Activated T-helper 2 cell treated with anti-CD3 and anti-CD28 coated beads, Interferon-gamma antibody, Interleukin-2, Interleukin-4, amounts not matched to agents 10 μg/mL and 5 μg/mL and 100 μg/mL, durations not matched to agents 14 hours and 24 hours and 36 hours (primary cell): Measurements from ENCODE around the gene HIVEP3. TPM values are rescaled to one million over a fixed set of nuclear protein-coding genes. Genes with fewer than 3 reads are reported as not detected.

ENCODE experiments used
- DNase-seq: peaks from one replicate; pipeline ENCODE4 v3.0.0; 2021; ENCODE audit warnings: low spot score
- H3K27ac Mint-ChIP-seq: one replicate; pipeline ENCODE4 v1.8.0; 2021; ENCODE audit warnings: mixed read lengths
- H3K27me3 Mint-ChIP-seq: one replicate; pipeline ENCODE4 v1.8.0; 2021; ENCODE audit warnings: low read depth, mixed read lengths
- H3K36me3 Mint-ChIP-seq: one replicate; pipeline ENCODE4 v1.8.0; 2021; ENCODE audit warnings: low read depth, mixed read lengths
- H3K4me1 Mint-ChIP-seq: one replicate; pipeline ENCODE4 v1.8.0; 2021; ENCODE audit warnings: low read depth, mixed read lengths
- H3K4me3 Mint-ChIP-seq: one replicate; pipeline ENCODE4 v1.8.0; 2021; ENCODE audit warnings: low read depth, mild to moderate bottlenecking, moderate library complexity, mixed read lengths
- H3K9me3 Mint-ChIP-seq: one replicate; pipeline ENCODE4 v1.8.0; 2021; ENCODE audit warnings: mixed read lengths
- intact Hi-C: fragments of 100-400 bp; cut with micrococcal nuclease; formaldehyde crosslinking; loops from one replicate; pipeline ENCODE4 v1.15.1; 2023
- total RNA-seq: library from RNA; stranded (reverse); gene quantifications from 2 replicates; pipeline ENCODE4 v1.2.3, GENCODE V29; 2022

The HIVEP3 gene
- total RNA-seq, 1 donor from 2014 or later: 33.7 TPM

- Mint-ChIP-seq H3K27me3 (peaks cover 2% of the 10 kb centered on the region), H3K4me1 (no peaks in the 10 kb centered on the region), H3K9me3 (no peaks in the 10 kb centered on the region), H3K36me3 (no peaks in the 10 kb centered on the region), H3K27ac (no peak overlapping the region), H3K4me3 (no peak overlapping the region)
- DNase-seq: no peak
- intact Hi-C loops: no loop called here
Observed at GRCh38 chr1:41466146-41466545, 452.6 kb downstream of the HIVEP3 start.

GRCh38 chr1:41465741-41466140 lies 453.0 kb downstream of the HIVEP3 start:
- no peak for DNase-seq
- intact Hi-C loops: no loop called here
- Mint-ChIP-seq H3K27me3 (peaks cover 2% of the 10 kb centered on the region), H3K9me3 (no peaks in the 10 kb centered on the region), H3K4me1 (no peaks in the 10 kb centered on the region), H3K4me3 (no peak overlapping the region), H3K36me3 (no peaks in the 10 kb centered on the region), H3K27ac (no peak overlapping the region)

- Mint-ChIP-seq H3K4me3 (no peak overlapping the region), H3K27me3 (peaks cover 2% of the 10 kb centered on the region), H3K9me3 (no peaks in the 10 kb centered on the region), H3K27ac (no peak overlapping the region), H3K4me1 (no peaks in the 10 kb centered on the region), H3K36me3 (no peaks in the 10 kb centered on the region)
- no peak for DNase-seq
- intact Hi-C loops: no loop called here
Observed at GRCh38 chr1:41464885-41465284, 453.8 kb downstream of the HIVEP3 start.

DNA sequence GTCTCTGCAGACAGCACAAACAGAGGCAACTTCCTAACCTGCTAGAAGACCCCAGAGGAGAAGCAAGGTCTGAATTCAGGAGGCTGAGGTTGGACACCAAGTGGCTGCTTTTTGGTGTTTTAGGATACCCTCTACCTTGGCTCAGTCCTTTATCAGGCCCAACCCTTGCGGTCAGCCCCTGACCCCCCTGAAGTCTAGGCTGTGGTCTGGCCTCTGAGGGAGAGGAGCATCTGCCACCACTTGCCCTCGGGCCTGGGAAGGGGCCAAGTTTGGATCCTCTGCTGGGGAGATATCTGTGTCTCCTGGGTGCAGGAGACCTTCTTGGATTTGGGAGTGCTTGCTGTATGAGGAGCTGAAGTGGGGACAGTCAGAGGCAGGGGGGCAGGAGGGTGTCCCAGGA lies 455.2 kb downstream of the HIVEP3 start:
- DNase-seq: no peak
- Mint-ChIP-seq H3K27me3 (peaks cover 2% of the 10 kb centered on the region), H3K36me3 (no peaks in the 10 kb centered on the region), H3K27ac (no peak overlapping the region), H3K4me1 (no peaks in the 10 kb centered on the region), H3K9me3 (no peaks in the 10 kb centered on the region), H3K4me3 (no peak overlapping the region)
- intact Hi-C loops: no loop called here

- no peaks in the 10 kb centered on the region for H3K36me3 Mint-ChIP-seq
- H3K27ac Mint-ChIP-seq: no peak overlapping the region
- peaks cover 2% of the 10 kb centered on the region for H3K27me3 Mint-ChIP-seq
- no peak for DNase-seq
- no peaks in the 10 kb centered on the region for H3K9me3 Mint-ChIP-seq
- H3K4me1 Mint-ChIP-seq: no peaks in the 10 kb centered on the region
- intact Hi-C loops: no loop called here
- no peak overlapping the region for H3K4me3 Mint-ChIP-seq
Observed at GRCh38 chr1:41462680-41463004, 456.1 kb downstream of the HIVEP3 start.

DNA sequence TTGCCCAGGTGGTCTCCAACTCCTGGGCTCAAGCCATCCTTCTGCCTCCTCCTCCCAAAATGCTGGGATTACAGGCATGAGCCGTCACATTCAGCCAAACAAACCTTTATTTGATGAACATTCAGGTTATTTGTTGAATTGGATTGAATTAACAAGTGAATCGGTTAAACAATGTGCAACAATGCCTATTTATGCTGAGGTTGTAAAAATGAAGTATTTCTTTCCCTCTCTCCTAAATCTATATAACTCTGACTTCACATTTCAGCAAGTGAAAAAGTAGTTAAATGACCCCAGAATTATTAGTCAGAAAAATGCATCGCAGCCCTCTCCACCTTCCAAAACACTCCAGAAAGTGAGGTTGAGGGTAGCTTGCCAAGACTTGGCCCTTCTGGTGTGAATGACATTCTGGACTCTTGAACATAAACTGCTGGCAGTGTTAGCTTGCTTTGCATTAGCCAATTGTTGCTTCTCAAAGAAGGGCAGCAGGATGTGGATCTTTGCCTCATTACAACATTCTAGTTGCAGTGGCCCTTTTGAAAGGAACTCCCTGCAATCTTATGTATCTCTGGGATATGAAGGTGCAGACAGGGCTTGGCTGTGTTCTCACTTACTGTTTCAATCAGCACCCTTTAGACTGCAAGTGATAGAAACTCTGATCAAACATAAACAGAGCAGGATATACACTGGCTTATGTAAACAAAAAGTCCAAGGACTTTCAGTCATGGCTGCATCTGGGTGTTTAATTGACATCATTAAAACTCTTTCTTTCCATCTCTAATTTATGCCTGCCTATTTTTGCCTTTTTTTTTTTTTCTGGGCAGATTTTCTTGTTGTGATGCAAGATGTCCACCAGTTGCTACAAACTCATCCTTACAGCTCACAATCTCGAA lies 456.7 kb downstream of the HIVEP3 start:
- Mint-ChIP-seq H3K27ac (no peak overlapping the region), H3K36me3 (no peaks in the 10 kb centered on the region), H3K4me1 (no peaks in the 10 kb centered on the region), H3K4me3 (no peak overlapping the region), H3K27me3 (peaks cover 2% of the 10 kb centered on the region), H3K9me3 (no peaks in the 10 kb centered on the region)
- intact Hi-C loops: no loop called here
- DNase-seq: no peak

- no peaks in the 10 kb centered on the region for H3K36me3 Mint-ChIP-seq
- H3K9me3 Mint-ChIP-seq: no peaks in the 10 kb centered on the region
Observed at GRCh38 chr1:41456847-41457540, 461.7 kb downstream of the HIVEP3 start.

More at GRCh38 chr1:41456847-41457540, 461.7 kb downstream of the HIVEP3 start:
- peaks cover 2% of the 10 kb centered on the region for H3K27me3 Mint-ChIP-seq
- H3K27ac Mint-ChIP-seq: no peak overlapping the region
- no peak for DNase-seq
- intact Hi-C loops: no loop called here
- no peak overlapping the region for H3K4me3 Mint-ChIP-seq
- H3K4me1 Mint-ChIP-seq: no peaks in the 10 kb centered on the region

Other genes with a start within 250 kb of the HIVEP3 start
- not detected in 2 replicates for gene GUCA2B, start 234.5 kb upstream of the HIVEP3 start, total RNA-seq
- gene GUCA2A, start 245.8 kb upstream of the HIVEP3 start, total RNA-seq: not detected in 2 replicates